Pons (tissue), 1 donor: ENCODE measurements around the gene ANKRD11.
"Not testable (repeated sequence)": the region's sequence is repeated elsewhere in the genome, so short reads cannot be mapped to it uniquely, and the experiment has no call there.

Experiments used
- DNase-seq: peaks from one replicate; pipeline ENCODE4 v3.0.0-alpha.2; 2016; ENCODE audit warnings: low spot score

The ANKRD11 gene

GRCh38 chr16:89280546-89281188 lies 209.7 kb downstream of the ANKRD11 start:
- DNase-seq, result no peak

DNA sequence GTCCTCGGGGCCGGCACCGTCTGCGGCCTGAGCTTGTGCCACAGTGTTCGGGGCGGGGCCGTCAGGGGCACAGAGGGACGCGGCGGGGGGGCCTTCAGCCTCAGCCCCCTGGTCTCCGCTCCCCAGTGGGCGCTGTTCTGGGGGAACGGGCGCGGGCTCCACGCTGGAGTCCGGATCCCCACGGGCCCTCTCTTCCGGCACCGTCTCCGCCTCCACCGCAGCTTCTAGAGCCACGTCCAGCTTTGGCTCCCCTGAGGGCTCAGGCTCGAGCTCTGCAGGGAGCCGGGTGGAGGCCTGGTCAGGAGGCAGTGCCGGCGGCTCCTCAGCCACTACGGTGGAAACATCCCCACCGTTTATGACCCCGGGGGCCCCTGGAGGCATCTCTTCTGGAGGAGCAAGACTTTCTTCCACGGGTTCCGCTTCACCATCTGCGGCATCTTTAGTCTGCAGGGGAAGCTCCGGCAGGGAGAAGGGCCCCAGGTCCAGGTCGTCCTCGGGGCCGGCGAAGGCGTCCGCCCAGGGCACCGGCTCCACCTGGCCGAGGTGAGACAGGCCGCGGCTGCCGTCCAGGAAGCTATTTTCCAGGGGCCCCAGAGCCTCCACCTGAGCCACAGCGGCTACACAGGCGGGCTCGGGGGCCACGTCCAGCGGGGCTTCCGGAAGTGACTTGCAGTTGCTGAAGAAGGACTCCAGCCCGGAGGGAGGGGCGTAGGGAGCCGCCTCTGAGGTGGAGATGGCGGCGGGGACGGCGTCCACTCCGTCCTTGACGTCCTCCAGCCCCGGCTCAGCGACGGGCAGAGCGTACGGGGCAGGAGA lies 210.5 kb downstream of the ANKRD11 start:
- DNase-seq, result no peak

DNA sequence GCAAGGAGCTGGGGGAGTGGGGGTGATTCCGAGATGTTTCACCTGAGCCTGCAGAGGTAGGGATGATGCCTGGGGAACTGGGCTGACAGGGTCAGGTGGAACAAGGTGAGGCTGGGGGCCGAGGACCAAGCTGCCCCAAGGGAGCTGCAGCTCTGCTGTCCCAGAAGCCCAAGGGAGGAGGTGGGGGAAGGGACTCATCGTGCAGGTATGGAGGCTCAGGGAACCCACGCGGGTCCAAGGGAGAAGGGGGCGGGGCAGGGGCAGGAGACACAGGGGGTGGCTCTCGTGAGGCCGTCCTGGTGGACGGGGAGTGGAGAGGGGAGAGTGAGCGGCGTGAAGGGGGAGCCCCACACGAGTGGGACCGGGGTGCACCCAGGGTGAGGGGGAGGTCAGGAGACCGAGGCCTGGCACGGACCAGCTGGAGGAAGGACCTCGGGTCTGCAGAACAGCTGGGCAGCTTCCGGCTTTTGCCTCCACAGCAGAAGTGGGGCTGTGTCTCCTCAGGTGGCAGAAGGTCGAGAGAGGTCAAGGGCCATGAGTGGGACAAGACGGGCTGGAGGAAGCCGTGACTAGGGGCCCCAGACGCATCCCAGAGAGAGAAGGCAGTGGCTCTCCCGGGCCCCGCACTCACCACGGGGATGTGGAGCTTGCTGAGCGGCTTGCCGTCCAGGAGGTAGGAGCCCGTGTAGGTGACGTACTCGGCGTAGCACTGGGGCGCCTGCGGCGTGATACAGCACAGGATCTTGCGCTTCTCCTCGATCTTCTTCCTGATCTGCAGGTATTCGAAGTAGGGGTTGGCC lies 211.7 kb downstream of the ANKRD11 start:
- no peak for DNase-seq

GRCh38 chr16:89277641-89278341 lies 212.6 kb downstream of the ANKRD11 start:
- DNase-seq, result no peak

- DNase-seq, result no peak
Observed at GRCh38 chr16:89277049-89277448, 213.3 kb downstream of the ANKRD11 start.

DNA sequence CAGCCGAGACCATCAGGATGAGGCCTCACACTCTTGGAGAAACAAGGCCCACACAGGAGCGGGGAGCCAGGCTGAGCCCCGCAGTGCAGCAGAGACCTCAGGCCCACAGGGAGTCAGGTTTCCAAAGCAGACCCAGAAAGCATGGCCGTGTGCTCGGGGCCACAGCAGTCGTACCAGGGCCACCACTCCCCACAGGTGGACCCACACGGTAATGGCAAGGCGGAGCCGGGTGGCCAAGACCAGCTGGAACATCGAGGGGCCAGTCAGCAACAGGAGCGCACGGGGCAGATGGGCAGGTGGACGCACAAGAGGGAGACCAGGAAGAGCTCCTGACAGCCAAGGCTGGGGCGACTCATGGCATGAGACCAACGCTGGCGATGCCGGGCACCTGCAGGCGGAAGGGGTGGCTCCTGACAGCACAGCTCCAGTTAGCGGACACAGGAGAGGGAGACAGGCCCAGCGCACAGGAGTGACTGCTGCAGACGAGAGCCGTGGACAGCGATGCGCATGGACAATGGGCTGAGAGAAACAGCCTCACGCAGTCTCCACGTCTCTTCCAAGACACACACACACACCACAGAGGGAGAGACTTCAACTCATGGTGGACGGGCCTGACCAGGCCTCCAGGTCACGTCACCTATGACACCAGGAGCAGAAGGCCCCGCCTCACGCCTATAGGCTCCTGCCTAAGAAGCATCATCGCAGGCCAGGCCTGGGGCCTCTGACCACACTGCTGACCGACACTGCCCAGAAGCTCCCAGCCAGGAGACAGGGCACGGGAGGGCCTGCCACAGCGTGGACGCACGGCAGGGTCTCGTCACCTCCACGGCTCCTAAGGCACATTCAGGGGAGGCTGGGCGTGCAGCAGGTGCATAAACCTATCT lies 214.3 kb downstream of the ANKRD11 start:
- DNase-seq, result no peak

DNA sequence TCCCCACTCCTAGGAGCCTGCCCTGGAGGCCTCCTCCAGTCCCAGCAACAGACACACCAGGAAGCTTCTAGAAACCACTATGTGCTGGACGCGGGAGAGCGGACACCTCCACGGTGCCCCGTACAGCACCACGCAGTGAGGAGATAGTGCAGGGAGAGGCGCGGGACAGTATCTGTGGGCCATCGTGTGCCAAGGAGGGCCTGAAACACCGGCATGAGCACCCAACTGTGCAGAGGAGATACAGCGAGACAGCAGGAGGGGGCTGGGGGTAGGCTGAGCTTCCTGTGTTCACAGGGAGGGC lies 215.1 kb downstream of the ANKRD11 start:
- DNase-seq, result no peak

- no peak for DNase-seq
Observed at GRCh38 chr16:89274561-89275283, 215.6 kb downstream of the ANKRD11 start.

DNA sequence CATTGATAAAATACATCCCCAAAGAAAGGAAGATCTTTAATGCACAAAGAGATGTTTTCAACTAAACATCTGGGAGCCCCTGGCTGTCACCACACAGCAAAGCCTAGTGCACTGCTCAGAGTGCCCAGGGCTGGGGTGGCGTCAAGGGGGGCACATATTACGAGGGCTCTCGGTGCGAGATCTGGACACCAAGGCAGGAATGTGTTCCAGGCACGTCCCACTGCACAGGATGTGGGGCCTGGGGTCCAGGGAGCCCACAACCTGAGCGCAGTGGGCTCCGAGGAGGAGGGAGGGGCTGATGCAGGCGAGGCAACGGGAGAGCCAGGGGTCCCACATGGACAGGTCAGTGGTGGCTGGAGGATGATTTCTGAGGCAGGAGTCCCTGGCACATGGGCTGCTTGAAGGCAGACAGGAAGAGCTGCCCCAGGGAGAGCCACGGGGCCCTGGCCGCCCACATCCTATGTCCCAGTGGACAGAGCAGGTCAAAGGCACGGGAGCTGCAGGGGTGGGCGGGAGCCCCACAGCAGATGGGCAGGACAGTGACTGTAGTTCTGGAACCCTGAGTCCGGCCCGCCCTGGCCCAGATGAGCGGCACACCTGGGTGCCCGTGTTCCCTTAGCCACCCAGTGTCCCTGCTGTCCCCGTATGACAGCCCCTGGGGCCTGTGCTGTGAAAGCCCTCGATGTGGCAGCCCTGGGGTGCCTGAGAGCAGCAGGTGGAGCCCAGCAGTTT lies 216.5 kb downstream of the ANKRD11 start:
- no peak for DNase-seq

- DNase-seq, result no peak
Observed at GRCh38 chr16:89272631-89273030, 217.7 kb downstream of the ANKRD11 start.

- no peak for DNase-seq
Observed at GRCh38 chr16:89270666-89271345, 219.6 kb downstream of the ANKRD11 start.

- DNase-seq, result no peak
Observed at GRCh38 chr16:89269805-89270665, 220.3 kb downstream of the ANKRD11 start.

DNA sequence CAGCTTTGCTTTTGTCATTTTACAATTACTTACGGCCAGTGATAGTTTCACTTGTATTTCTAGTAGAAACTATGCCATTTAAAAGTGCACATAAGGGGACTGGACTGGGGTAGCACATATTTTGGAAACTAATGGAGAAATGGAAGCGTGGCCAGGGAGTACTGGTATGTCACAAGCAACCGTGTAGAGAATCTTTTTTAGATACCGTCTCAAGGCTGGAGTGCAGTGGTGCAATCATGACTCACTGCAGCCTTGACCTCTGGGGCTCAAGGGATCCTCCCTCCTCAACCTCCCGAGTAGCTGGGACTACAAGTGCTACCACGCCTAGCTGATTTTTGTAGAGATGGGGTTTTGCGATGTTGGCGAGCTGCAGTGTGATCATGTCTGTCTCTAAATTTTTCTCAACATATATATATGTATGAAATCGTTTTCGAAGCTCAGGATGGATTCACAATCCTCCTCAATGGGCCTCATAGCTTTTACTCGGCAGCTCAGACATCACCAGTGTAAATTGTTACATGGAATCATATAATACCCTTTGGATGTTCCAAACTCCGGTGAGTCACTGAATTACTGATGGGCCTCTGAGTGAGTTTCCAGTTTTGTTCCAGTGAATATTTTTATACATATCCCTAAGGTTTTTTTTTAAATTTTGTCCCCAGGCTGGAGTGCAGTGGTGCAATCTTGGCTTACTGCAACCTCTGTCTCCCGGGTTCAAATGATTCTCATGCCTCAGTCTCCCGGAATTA lies 221.2 kb downstream of the ANKRD11 start:
- DNase-seq, result no peak

GRCh38 chr16:89268585-89268984 lies 221.8 kb downstream of the ANKRD11 start:
- no peak for DNase-seq

DNA sequence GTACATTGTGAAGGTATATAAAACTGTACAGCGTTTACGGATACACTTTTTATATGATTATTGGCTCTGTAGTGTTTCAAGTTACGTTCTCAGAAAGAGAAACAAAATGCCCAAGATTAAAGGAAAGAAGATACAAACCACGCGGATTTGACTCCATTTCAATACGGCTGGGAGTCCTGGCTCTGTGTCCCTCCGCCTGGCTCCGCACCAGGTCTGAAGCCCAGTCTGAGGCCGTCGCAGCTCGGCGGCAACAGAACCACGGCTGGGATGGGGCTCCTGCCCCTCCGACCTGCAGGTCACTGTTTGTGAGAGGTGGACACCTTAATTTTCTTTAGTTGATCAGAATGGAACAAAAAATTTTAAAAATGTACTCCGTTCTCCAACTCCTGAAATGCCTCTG lies 222.6 kb downstream of the ANKRD11 start:
- not testable (repeated sequence) for DNase-seq

GRCh38 chr16:89266521-89267134 lies 223.7 kb downstream of the ANKRD11 start:
- DNase-seq, result no peak

DNA sequence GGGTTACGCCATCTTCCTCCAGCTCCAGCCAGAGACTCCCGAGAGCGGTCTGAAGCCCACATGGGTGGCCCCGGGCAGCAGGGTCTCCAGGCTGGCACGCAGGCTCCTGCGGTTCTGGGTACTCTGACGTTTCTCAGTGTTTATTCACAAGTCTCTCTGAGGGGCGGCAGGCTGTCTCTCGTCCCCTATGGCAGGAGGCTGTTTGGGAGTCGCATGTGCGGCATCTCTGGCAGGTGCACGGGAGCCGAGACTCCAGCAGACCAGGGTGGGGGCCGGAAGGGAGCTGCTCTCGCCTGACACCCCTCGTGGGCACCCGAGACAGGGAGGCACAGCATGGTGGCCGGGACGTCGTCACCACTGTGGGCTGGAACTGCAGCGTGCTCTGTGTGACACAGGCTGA lies 224.7 kb downstream of the ANKRD11 start:
- no peak for DNase-seq
